ENCODE measurements around the gene ATPAF1. TPM values are rescaled to one million over a fixed set of nuclear protein-coding genes. Genes with fewer than 3 reads are reported as not detected.
A peak's percentile ranks its signal among the peaks of the same experiment; 100 is the strongest.

ATPAF1 gene
- total and polyA plus RNA-seq, 7 donors, result 60.9 to 156 (median 100) TPM

DNA sequence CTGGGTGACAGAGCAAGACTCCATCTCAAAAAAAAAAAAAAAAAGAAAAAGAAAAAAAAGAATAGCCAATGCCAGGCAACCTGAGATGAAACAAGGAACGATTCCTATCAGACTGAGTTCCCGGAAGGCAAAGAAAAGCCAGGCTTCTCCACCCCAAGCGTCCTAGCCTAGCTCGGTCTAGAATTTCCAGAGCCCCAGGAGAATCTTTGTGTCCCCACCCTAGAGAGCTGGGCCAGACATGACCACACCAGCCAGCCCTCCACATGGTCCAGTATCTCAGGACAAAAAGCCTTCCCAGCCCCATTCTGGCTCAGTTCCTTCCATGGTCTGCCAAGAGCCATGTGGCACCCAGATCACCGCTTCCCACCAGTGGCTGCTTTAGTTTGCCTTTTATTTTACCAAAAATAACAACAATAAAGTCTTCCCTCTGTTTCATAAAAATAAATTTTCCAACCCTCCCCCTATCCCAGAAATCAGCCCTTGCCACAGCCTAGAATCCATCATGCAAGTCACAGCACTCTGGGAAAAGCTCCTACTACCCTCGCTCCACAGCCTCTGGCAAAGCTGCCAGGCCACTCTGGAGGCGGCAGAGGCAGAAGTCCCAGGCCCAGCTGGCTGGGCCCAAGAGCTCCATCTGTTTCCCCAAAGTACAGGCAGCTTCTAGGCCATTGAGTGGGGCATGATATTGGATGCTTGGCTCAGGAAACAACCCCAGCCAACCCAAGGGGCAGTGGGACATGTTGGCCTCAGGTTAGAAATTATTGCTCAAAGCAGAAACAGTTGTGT, 60.6 kb downstream of the ATPAF1 start:
- intact Hi-C loops (cut with DNase I), result no loop called here
- Histone ChIP-seq H3K36me3 (ENCODE audit: insufficient read depth in 1 of 2, low read depth in 1 of 2) (peaks cover 2 to 39% of the 10 kb centered on the region in 2 donors), H3K27ac (peak overlapping the region; percentile 57), H3K9me3 (no peaks in the 10 kb centered on the region), H3K4me1 (peaks cover 51% of the 10 kb centered on the region), H3K4me3 (no peak overlapping the region), H3K27me3 (ENCODE audit: insufficient read depth in 3 of 3, low read length in 2 of 3) (no peaks in the 10 kb centered on the region)
- TF ChIP-seq, protein P1, sequence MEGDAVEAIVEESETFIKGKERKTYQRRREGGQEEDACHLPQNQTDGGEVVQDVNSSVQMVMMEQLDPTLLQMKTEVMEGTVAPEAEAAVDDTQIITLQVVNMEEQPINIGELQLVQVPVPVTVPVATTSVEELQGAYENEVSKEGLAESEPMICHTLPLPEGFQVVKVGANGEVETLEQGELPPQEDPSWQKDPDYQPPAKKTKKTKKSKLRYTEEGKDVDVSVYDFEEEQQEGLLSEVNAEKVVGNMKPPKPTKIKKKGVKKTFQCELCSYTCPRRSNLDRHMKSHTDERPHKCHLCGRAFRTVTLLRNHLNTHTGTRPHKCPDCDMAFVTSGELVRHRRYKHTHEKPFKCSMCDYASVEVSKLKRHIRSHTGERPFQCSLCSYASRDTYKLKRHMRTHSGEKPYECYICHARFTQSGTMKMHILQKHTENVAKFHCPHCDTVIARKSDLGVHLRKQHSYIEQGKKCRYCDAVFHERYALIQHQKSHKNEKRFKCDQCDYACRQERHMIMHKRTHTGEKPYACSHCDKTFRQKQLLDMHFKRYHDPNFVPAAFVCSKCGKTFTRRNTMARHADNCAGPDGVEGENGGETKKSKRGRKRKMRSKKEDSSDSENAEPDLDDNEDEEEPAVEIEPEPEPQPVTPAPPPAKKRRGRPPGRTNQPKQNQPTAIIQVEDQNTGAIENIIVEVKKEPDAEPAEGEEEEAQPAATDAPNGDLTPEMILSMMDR (IDR thresholded peaks at IDR 0.05), result no peak
- 25 to 50% (median 30%) methylated on average over 7 of the region's 7 CpGs for WGBS, 3 donors
- ATAC-seq (no peak), DNase-seq (peak; percentile 38 to 63)

DNA sequence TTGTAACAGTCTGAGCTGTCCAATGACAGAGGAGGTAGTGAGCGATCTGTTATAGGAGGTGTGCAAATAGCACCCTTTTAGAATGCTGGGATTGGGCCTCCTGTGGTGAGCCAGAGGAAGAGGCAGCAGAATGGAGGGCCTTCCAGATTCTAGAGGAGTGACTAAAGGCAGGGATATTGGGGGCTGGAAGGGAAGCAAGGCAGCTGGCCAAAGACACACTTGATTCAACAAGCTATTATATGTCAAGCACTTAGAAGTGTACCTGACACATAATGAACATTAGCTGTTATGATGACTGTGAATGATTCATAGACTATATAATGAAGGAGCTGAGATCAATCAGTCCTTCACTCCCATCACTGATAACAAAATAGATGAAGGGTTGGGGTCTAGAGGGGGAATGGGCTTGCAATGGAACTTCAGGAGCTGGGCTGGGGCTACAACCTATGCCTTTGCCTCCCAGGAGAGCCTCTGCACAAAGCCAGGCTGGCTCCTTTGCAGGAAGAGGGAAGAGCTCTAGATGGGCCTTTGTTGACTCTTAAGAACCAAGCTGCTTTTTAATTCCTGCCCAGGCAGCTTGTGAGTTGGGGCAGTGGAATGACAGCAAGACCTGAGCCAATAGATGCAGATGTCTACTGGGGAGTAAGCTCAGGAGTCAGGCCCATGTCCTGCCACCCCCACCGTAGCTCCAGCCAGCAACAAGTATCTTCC, 61.8 kb downstream of the ATPAF1 start:
- TF ChIP-seq, protein P1 (IDR thresholded peaks at IDR 0.05), result no peak
- Histone ChIP-seq H3K9me3 (no peaks in the 10 kb centered on the region), H3K36me3 (ENCODE audit: insufficient read depth in 1 of 2, low read depth in 1 of 2) (peaks cover 2 to 36% of the 10 kb centered on the region in 2 donors), H3K27me3 (ENCODE audit: insufficient read depth in 3 of 3, low read length in 2 of 3) (no peaks in the 10 kb centered on the region), H3K4me1 (peaks cover 40% of the 10 kb centered on the region), H3K27ac (peak overlapping the region; percentile 39), H3K4me3 (no peak overlapping the region)
- ATAC-seq, result peak in 2 of 4 donors; percentile 31 to 33
- 60 to 83% (median 62%) methylated on average over 2 of the region's 2 CpGs for WGBS, 3 donors
- DNase-seq, result no peak
- intact Hi-C loops (cut with DNase I), result no loop called here

DNA sequence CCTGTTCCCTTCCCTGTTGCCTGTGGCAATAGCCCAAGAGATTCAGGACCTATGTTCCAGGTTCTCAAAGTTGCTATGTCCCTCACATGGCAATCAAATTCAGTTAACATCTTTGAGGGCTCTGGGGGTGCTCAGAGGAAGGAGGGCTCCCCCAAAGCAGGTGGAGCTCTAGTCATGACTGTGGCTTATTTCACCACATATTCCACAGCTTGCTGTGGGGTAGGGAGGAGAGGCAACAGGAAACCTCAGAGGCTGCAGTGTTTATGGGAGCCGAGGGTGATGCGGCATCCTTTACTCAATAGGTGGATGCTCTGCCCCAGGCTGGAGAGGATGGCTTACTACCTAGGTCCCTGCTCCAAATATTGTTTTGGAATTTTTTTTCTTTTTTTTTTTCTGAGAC, 62.9 kb downstream of the ATPAF1 start:
- Histone ChIP-seq H3K9me3 (no peaks in the 10 kb centered on the region), H3K4me1 (peaks cover 32% of the 10 kb centered on the region), H3K27ac (peak overlapping the region; percentile 77), H3K4me3 (peak overlapping the region; percentile 90), H3K36me3 (ENCODE audit: insufficient read depth in 1 of 2, low read depth in 1 of 2) (peaks cover 2 to 25% of the 10 kb centered on the region in 2 donors), H3K27me3 (ENCODE audit: insufficient read depth in 3 of 3, low read length in 2 of 3) (no peaks in the 10 kb centered on the region)
- ATAC-seq (no peak), DNase-seq (no peak)
- intact Hi-C loops (cut with DNase I), result no loop called here
- TF ChIP-seq, protein P1 (IDR thresholded peaks at IDR 0.05), result no peak
- 80 to 90% (median 81%) methylated on average over 2 of the region's 2 CpGs for WGBS, 3 donors

DNA sequence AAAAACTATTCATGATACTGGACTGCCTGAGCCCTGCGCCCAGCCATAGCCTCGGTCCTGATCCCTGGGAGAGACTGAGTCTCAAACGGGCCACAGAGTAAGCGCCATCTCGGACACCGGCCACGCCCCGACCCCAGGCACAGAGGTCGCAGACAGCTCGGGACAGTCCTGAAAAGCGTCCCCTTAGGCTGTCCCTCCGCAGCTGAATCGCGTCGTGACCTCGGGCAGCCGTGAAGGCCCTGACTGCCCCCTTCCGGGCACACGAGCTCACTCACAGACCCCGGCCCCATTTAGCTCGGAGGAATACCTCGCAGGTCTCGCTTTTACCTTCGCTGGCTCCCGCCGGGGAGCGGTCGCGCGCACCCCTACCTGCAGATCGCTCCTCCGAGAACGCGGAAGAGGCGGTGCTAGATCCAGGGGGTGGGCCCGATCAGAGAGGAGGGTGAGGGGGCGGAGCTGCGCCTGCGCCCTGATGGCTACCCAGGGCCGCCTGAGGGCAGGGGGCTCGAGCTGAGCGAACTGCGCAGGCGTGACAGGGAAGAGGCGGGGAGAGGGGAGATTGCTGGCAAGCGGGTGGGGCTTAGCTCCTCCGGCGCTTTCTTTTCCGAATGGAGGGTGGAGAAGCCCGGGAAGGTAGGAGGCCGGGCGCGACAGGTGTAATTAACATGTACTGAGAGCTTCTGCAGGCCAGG, 64.2 kb downstream of the ATPAF1 start, which contains the start of gene MKNK1:
MKNK1 (minus strand) TSS at position 411 of the 692 bp plus-strand sequence. CDS start 20,941 bp downstream, outside the sequence.
- ATAC-seq, result peak; percentile 93 to 96 (median 94)
- peak; percentile 97 to 99 for DNase-seq
- H3K4me3 ChIP-seq, result peak within 1 kb of the TSS; percentile 90
- no peaks in the 10 kb centered on the region for H3K9me3 ChIP-seq
- H3K4me1 ChIP-seq, result peaks cover 43% of the 10 kb centered on the region
- H3K27me3 ChIP-seq (ENCODE audit: insufficient read depth in 3 of 3, low read length in 2 of 3), result no peaks in the 10 kb centered on the region
- peaks cover 2 to 13% of the 10 kb centered on the region in 2 donors for H3K36me3 ChIP-seq (ENCODE audit: insufficient read depth in 1 of 2, low read depth in 1 of 2)
- TF ChIP-seq, protein P1 (IDR thresholded peaks at IDR 0.05), result peak; percentile 19
- 0 to 1% (median 1%) methylated on average over 50 to 53 of the region's 53 CpGs for WGBS, 3 donors
- intact Hi-C loops (cut with DNase I), result no loop called here
- peak within 1 kb of the TSS; percentile 77 for H3K27ac ChIP-seq

Measured in psoas muscle (tissue), 8 donors.